B cell (primary cell): Measurements from ENCODE around the gene ALDH3B1. TPM values are rescaled to one million over a fixed set of nuclear protein-coding genes. Genes with fewer than 3 reads are reported as not detected.
"Not testable (repeated sequence)": the region's sequence is repeated elsewhere in the genome, so short reads cannot be mapped to it uniquely, and the experiment has no call there.

Experiments
- ATAC-seq: fragments of 200-7000 bp; cut with Tn5 transposase; one replicate; pipeline ENCODE4 v1.10.0; 2021; ENCODE audit warnings: low read depth, mild to moderate bottlenecking, moderate number of reproducible peaks, moderate library complexity
- CTCF ChIA-PET: fragments of 350-600 bp; sonication (Branson Sonifier 250); formaldehyde crosslinking; loops from one replicate; lab custom pipeline; 2021; ENCODE audit warnings: antibody characterized with exemption, inconsistent platforms; lab: Charles Lee
- POLR2A ChIA-PET: fragments of 350-600 bp; sonication (Branson Sonifier 250); formaldehyde crosslinking; loops from one replicate; lab custom pipeline; 2021; ENCODE audit warnings: antibody characterized with exemption; lab: Charles Lee
- DNase-seq: peaks from one replicate; pipeline ENCODE4 v3.0.0; 2013
- H2AFZ ChIP-seq: 2 replicates; pipeline ENCODE4 v1.6.1; 2012; ENCODE audit warnings: mild to moderate bottlenecking, low read depth, low read length; ENCODE audit not compliant: insufficient read depth, poor library complexity, severe bottlenecking
- H3K27ac ChIP-seq, 2 donors: 1 replicate in 1 of 2; 2 replicates in 1 of 2; pipeline ENCODE4 v1.5.1; 2012 to 2013; ENCODE audit warnings: low read length in 2 of 2, mild to moderate bottlenecking in 2 of 2, moderate library complexity in 1 of 2
- H3K27me3 ChIP-seq, 4 experiments: fragments of 200-600 bp in 1 of 4; sonication (generic) in 1 of 4; replicated peaks in 1 of 4; 1 replicate in 2 of 4; 2 replicates in 2 of 4; pipeline versions ENCODE4 v1.6.1 to v1.7.0; 2013 to 2016; ENCODE audit warnings: low read length in 3 of 4, mild to moderate bottlenecking in 2 of 4, mixed read lengths in 1 of 4, moderate library complexity in 1 of 4; ENCODE audit not compliant: insufficient read depth in 4 of 4, control insufficient read depth in 3 of 4; ENCODE audit errors: control extremely low read depth in 1 of 4
- H3K36me3 ChIP-seq, 2 experiments: replicated peaks in 1 of 2; 1 replicate in 1 of 2; 2 replicates in 1 of 2; pipeline versions ENCODE4 v1.6.1 to v1.7.1; 2013; ENCODE audit warnings: low read length in 1 of 2; ENCODE audit not compliant: insufficient read depth in 2 of 2, control insufficient read depth in 1 of 2; ENCODE audit errors: control extremely low read depth in 1 of 2, extremely low read depth in 1 of 2
- H3K4me1 ChIP-seq, 2 donors: fragments of 200-600 bp in 1 of 2; sonication (generic) in 1 of 2; 1 replicate in 1 of 2; 2 replicates in 1 of 2; pipeline versions ENCODE4 v1.5.1 to v1.6.1; 2013 to 2017; ENCODE audit warnings: low read length in 2 of 2; ENCODE audit not compliant: control insufficient read depth in 2 of 2, insufficient read depth in 2 of 2
- H3K4me2 ChIP-seq: replicated peaks from 2 replicates; pipeline ENCODE3; 2012; ENCODE audit warnings: mild to moderate bottlenecking, low read depth, low read length; ENCODE audit not compliant: poor library complexity, severe bottlenecking
- H3K4me3 ChIP-seq, 5 experiments: fragments of 200-600 bp in 1 of 5; sonication (generic) in 1 of 5; 1 replicate in 3 of 5; 2 replicates in 2 of 5; pipeline versions ENCODE4 v1.5.1 to v1.7.0; 2011 to 2016; ENCODE audit warnings: low read length in 4 of 5, mild to moderate bottlenecking in 4 of 5, low read depth in 2 of 5, control low read depth in 1 of 5, moderate library complexity in 1 of 5; ENCODE audit not compliant: insufficient read depth in 1 of 5; ENCODE audit errors: control extremely low read depth in 1 of 5, extremely low read depth in 1 of 5
- H3K79me2 ChIP-seq: fragments of 200-600 bp; sonication (generic); one replicate; pipeline ENCODE4 v1.6.0; 2016; ENCODE audit warnings: low read length; ENCODE audit not compliant: control insufficient read depth, insufficient read depth
- H3K9ac ChIP-seq: fragments of 200-600 bp; sonication (generic); 2 replicates; pipeline ENCODE4 v1.6.1; 2017; ENCODE audit warnings: mild to moderate bottlenecking, low read length, moderate library complexity
- H3K9me3 ChIP-seq, 3 donors: one replicate each; pipeline versions ENCODE4 v1.6.1 to v1.7.1; 2013; ENCODE audit warnings: low read length in 2 of 3; ENCODE audit not compliant: control insufficient read depth in 2 of 3, insufficient read depth in 1 of 3; ENCODE audit errors: control extremely low read depth in 1 of 3
- H4K20me1 ChIP-seq: 2 replicates; pipeline ENCODE4 v1.6.0; 2012; ENCODE audit warnings: mild to moderate bottlenecking, low read length; ENCODE audit not compliant: insufficient read depth, control insufficient read depth, poor library complexity, severe bottlenecking
- H3K27ac Mint-ChIP-seq: one replicate; pipeline ENCODE4 v1.8.0; 2021; ENCODE audit warnings: mixed read lengths
- H3K27me3 Mint-ChIP-seq: one replicate; pipeline ENCODE4 v1.8.0; 2021; ENCODE audit warnings: mixed read lengths
- H3K4me1 Mint-ChIP-seq: one replicate; pipeline ENCODE4 v1.8.0; 2021; ENCODE audit warnings: mixed read lengths
- H3K4me3 Mint-ChIP-seq: one replicate; pipeline ENCODE4 v1.8.0; 2021; ENCODE audit warnings: mixed read lengths
- H3K9me3 Mint-ChIP-seq: one replicate; pipeline ENCODE4 v1.8.0; 2022; ENCODE audit warnings: mixed read lengths; ENCODE audit not compliant: insufficient read depth
- WGBS: methylation state at CpG from one replicate; pipeline ENCODE4 v1.1.5; 2013; ENCODE audit warnings: missing lambda C conversion rate; ENCODE audit not compliant: insufficient coverage; 5-methylcytosine and 5-hydroxymethylcytosine counted together
- intact Hi-C: fragments of 100-400 bp; cut with micrococcal nuclease; formaldehyde crosslinking; loops from one replicate; pipeline ENCODE4 v1.10.0; 2022
- polyA plus RNA-seq: library from polyadenylated mRNA; depleted of rRNA; stranded (reverse); fragments of >200 nt; gene quantifications from 2 replicates; pipeline ENCODE4 v1.2.3, GENCODE V29; 2012
- total RNA-seq, 2 donors: library from RNA; stranded (reverse); fragments of 120-200 nt in 1 of 2; gene quantifications; 1 replicate in 1 of 2; 2 replicates in 1 of 2; pipeline versions ENCODE4 v1.2.3 to v1.2.4, GENCODE V29; 2013 to 2022

The ALDH3B1 gene
- total and polyA plus RNA-seq, 2 donors (not counting 1 experiment from before 2014, with no cell fraction given), result 0.81 TPM

GRCh38 chr11:67981226-67981625, 28.9 kb upstream of the ALDH3B1 start:
- H2AFZ ChIP-seq, H3K79me2 ChIP-seq, H3K9me3 ChIP-seq, H3K27ac Mint-ChIP-seq, H3K9me3 Mint-ChIP-seq, POLR2A ChIA-PET, H3K27me3 ChIP-seq, H3K4me3 ChIP-seq, H3K4me1 ChIP-seq, H3K4me3 Mint-ChIP-seq, DNase-seq, H3K4me1 Mint-ChIP-seq, intact Hi-C loops, H3K36me3 ChIP-seq, H3K4me2 ChIP-seq, CTCF ChIA-PET, H4K20me1 ChIP-seq, H3K9ac ChIP-seq, H3K27ac ChIP-seq, ATAC-seq: not testable (repeated sequence)
- WGBS, result 94% methylated on average over 10 of the region's 10 CpGs
- H3K27me3 Mint-ChIP-seq, result peaks cover 12% of the 10 kb centered on the region

GRCh38 chr11:67982255-67982857, 27.8 kb upstream of the ALDH3B1 start:
- H3K27me3 Mint-ChIP-seq, H3K9ac ChIP-seq, H4K20me1 ChIP-seq, H3K27me3 ChIP-seq, H3K4me1 ChIP-seq, H3K4me3 Mint-ChIP-seq, H2AFZ ChIP-seq, H3K27ac Mint-ChIP-seq, ATAC-seq, H3K4me1 Mint-ChIP-seq, H3K79me2 ChIP-seq, H3K4me3 ChIP-seq, POLR2A ChIA-PET, H3K9me3 ChIP-seq, H3K36me3 ChIP-seq, H3K9me3 Mint-ChIP-seq, DNase-seq, intact Hi-C loops, H3K27ac ChIP-seq, CTCF ChIA-PET, H3K4me2 ChIP-seq: not testable (repeated sequence)
- WGBS, result no CpG with 5 or more reads among the region's 17 CpGs
